GM20000 (cell line): Measurements from ENCODE around the gene IQCH.

Experiments
- DNase-seq: peaks from one replicate; pipeline ENCODE4 v3.0.0; 2012; ENCODE audit warnings: low spot score
- CTCF ChIP-seq: IDR thresholded peaks from 2 replicates; pipeline ENCODE4 v1.5.1; 2012; ENCODE audit warnings: mild to moderate bottlenecking, control low read depth; ENCODE audit errors: extremely low read depth, missing control alignments

The IQCH gene

GRCh38 chr15:67370206-67370954 lies 115.8 kb downstream of the IQCH start:
- no peak for DNase-seq
- TF ChIP-seq CTCF, result no peak

GRCh38 chr15:67372543-67372942 lies 118.0 kb downstream of the IQCH start:
- DNase-seq, result no peak
- no peak for TF ChIP-seq CTCF

GRCh38 chr15:67372986-67373675 lies 118.5 kb downstream of the IQCH start:
- DNase-seq, result no peak
- no peak for TF ChIP-seq CTCF

- TF ChIP-seq CTCF, result no peak
- DNase-seq, result no peak
Observed at GRCh38 chr15:67373971-67374370, 119.4 kb downstream of the IQCH start.

GRCh38 chr15:67379530-67379929 lies 124.9 kb downstream of the IQCH start:
- no peak for TF ChIP-seq CTCF
- no peak for DNase-seq

GRCh38 chr15:67380921-67381320 lies 126.3 kb downstream of the IQCH start:
- DNase-seq, result no peak
- no peak for TF ChIP-seq CTCF

- no peak for DNase-seq
- TF ChIP-seq CTCF, result no peak
Observed at GRCh38 chr15:67381416-67382045, 126.9 kb downstream of the IQCH start.
